ENCODE results near the gene PPM1B. TPM values are rescaled to one million over a fixed set of nuclear protein-coding genes. Genes with fewer than 3 reads are reported as not detected.

The PPM1B gene
- total RNA-seq, 2 donors from 2014 or later, result 69.9 to 99.3 TPM

DNA sequence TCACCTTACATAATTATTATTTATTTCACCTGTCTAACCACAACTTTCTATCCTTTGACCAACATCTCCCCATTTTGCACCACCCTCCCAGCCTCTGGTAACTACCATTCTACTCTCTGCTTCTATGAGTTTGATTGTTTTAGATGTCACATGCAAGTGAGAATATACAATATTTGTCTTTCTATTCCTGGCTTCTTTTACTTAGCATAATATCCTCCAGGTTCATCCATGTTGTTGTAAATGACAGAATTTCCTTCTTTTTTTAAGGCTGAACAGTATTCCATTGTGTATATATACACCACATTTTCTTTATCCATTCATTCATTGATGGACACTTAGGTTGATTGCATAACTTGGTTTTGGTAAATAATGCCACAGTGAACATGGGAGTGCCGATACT is 24.0 kb downstream of the PPM1B start:
- H3K4me1 ChIP-seq (ENCODE audit: control insufficient read depth in 1 of 2, low read depth in 2 of 2), result peaks cover 28 to 44% of the 10 kb centered on the region in 2 donors
- ATAC-seq (ENCODE audit: insufficient number of reproducible peaks, low FRiP score, low read depth) (no peak), DNase-seq (ENCODE audit: low spot score) (no peak)
- no peaks in the 10 kb centered on the region for H3K36me3 ChIP-seq
- H3K27me3 ChIP-seq (replicated peaks; ENCODE audit: insufficient read depth), result no peaks in the 10 kb centered on the region
- no peak overlapping the region for H3K4me3 ChIP-seq
- no peak overlapping the region for H3K27ac ChIP-seq
- TF ChIP-seq CTCF (IDR thresholded peaks at IDR 0.05), result no peak
- H3K9me3 ChIP-seq, result no peaks in the 10 kb centered on the region

DNA sequence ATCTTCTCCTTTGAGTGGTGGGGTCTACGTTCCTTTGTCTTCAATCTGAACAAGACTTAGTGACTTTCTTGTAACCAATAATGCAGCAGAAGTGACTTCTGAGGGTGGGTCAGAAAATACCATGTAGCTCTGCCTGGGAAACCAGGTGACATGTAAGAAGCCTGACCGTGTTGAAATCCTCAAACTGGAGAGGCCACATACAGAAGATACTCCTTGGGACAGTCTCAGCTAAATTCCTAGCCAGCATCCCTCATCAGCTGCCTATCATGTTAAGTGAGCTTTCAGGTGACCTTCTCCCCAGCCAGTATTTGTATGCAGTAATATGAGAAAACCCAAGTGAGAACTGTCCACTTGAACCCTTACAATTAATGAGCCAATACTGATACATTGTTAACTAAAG is 27.0 kb downstream of the PPM1B start:
- Histone ChIP-seq H3K4me3 (no peak overlapping the region), H3K9me3 (no peaks in the 10 kb centered on the region), H3K36me3 (no peaks in the 10 kb centered on the region), H3K27ac (no peak overlapping the region), H3K4me1 (ENCODE audit: control insufficient read depth in 1 of 2, low read depth in 2 of 2) (peaks cover 23 to 31% of the 10 kb centered on the region in 2 donors), H3K27me3 (replicated peaks; ENCODE audit: insufficient read depth) (no peaks in the 10 kb centered on the region)
- DNase-seq (ENCODE audit: low spot score) (no peak), ATAC-seq (ENCODE audit: insufficient number of reproducible peaks, low FRiP score, low read depth) (no peak)
- TF ChIP-seq CTCF (IDR thresholded peaks at IDR 0.05), result no peak

DNA sequence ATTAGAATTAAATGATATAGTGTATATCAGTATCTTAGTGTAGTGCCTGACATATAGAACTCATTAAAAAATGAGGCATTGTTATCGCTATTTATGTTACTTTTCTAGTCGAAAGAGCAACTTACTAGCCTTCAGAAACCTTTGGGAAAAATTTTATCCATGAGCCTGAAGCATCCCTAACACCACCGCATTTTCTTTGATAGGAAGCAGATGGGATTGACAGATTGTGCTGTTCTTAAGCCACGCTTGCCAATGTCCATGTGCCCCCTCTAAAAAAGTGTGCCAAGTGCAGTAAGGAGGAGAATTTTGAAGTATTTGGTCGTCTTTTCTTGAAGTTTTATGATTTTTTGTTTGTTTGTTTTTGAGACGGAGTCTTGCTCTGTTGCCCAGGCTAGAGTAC is 29.1 kb downstream of the PPM1B start:
- Histone ChIP-seq H3K9me3 (no peaks in the 10 kb centered on the region), H3K36me3 (no peaks in the 10 kb centered on the region), H3K27ac (no peak overlapping the region), H3K4me1 (ENCODE audit: control insufficient read depth in 1 of 2, low read depth in 2 of 2) (peaks cover 6 to 25% of the 10 kb centered on the region in 2 donors), H3K4me3 (no peak overlapping the region), H3K27me3 (replicated peaks; ENCODE audit: insufficient read depth) (no peaks in the 10 kb centered on the region)
- no peak for ATAC-seq (ENCODE audit: insufficient number of reproducible peaks, low FRiP score, low read depth)
- DNase-seq (ENCODE audit: low spot score), result no peak
- TF ChIP-seq CTCF (IDR thresholded peaks at IDR 0.05), result no peak

DNA sequence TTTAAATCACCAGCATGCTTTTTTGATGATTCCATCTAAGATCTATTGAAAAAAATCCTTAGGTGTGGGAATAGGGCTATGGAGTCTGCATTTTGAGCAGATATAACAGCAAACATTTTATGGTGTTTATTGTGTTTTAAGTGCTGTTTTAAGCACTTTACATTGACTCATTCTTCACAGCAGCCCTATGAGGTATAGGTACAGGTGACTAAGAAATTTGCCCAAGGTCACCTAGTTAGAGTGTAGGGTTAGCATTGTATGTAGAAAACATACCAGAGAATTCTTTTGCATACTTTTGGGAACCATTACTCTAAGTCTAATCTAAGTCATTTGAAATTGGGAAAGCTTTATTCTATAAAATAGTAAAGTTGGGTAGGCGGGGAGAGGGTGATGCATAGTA is 31.3 kb downstream of the PPM1B start:
- Histone ChIP-seq H3K4me1 (ENCODE audit: control insufficient read depth in 1 of 2, low read depth in 2 of 2) (peaks cover 0 to 24% of the 10 kb centered on the region in 2 donors), H3K9me3 (no peaks in the 10 kb centered on the region), H3K27ac (no peak overlapping the region), H3K4me3 (no peak overlapping the region), H3K27me3 (replicated peaks; ENCODE audit: insufficient read depth) (no peaks in the 10 kb centered on the region), H3K36me3 (no peaks in the 10 kb centered on the region)
- DNase-seq (ENCODE audit: low spot score), result no peak
- TF ChIP-seq CTCF (IDR thresholded peaks at IDR 0.05), result no peak
- no peak for ATAC-seq (ENCODE audit: insufficient number of reproducible peaks, low FRiP score, low read depth)

DNA sequence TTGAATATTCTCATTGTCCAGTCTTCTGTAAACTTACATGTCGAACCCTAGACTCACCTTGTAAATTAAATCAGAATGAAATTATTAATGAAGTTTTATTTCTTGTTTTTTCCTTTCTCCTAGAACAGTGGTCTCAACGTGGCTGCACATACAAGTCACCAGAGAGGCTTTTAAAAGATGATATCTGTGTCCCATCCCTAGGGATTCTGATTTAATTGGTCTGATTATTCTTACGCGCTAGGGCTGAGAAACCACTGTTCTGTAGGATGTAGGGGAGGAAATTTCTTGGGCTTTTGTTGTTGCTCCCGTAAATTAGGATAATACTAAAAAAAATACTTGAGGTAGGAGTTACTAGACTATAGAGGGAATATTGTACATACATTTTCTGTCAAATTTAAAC is 32.1 kb downstream of the PPM1B start:
- Histone ChIP-seq H3K36me3 (no peaks in the 10 kb centered on the region), H3K4me3 (no peak overlapping the region), H3K9me3 (no peaks in the 10 kb centered on the region), H3K27ac (no peak overlapping the region), H3K27me3 (replicated peaks; ENCODE audit: insufficient read depth) (no peaks in the 10 kb centered on the region), H3K4me1 (ENCODE audit: control insufficient read depth in 1 of 2, low read depth in 2 of 2) (peaks cover 0 to 31% of the 10 kb centered on the region in 2 donors)
- DNase-seq (ENCODE audit: low spot score) (no peak), ATAC-seq (ENCODE audit: insufficient number of reproducible peaks, low FRiP score, low read depth) (no peak)
- TF ChIP-seq CTCF (IDR thresholded peaks at IDR 0.05), result no peak

Data from thoracic aorta (tissue), 2 donors.